Stimulated activated CD4-positive, alpha-beta T cell treated with anti-CD3 and anti-CD28 coated beads, Interleukin-1b, Interleukin-23, amount 100 ng/mL, for 48 hours (primary cell): ENCODE data around the gene RAB12.
"Not testable (repeated sequence)": the region's sequence is repeated elsewhere in the genome, so short reads cannot be mapped to it uniquely, and the experiment has no call there.

ENCODE experiments used
- DNase-seq: peaks from one replicate; pipeline ENCODE4 v3.0.0-alpha.2; 2020

The RAB12 gene

GRCh38 chr18:8651478-8652261 is 42.4 kb downstream of the RAB12 start:
- DNase-seq, result not testable (repeated sequence)

DNA sequence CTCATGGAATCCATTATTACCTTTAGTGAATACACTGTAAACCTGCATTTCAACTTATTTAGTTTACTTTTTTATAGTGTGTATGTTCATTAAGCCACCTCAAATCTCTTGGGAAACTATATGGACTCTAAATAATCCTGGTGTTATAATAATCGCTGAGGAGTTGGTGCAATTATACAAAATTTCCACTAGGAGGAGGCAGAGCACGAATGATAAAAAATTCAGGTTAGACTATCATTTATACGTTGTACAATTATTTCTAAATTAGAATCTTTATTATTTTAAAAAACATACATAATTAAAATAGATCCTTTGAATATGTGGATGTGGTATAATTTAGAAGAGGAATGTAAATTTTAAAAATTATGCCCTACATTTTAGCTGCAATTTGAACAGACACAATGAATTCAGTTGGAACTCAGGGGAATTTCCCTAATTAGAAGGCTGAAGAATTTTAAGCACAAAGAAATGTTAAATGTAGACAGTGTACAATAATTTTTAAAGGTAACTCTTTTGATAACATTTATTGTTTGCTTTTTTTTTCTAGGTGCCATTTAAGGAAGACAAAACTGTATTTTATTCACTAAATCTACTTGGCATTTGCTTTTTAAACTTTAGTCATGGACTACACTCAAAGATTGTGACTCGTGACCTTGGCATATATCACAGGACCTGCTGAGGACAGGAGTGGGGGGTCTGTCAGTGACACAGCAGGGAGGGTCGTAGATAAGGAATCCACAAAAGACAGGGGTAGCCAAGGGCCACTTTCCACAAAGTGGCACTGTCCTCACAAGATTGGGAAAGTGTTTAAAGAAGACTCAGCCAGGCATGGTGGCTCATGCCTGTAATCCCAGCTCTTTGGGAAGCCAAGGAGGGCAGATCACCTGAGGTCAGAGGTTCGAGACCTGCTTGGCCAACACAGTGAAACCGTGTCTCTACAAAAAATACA is 45.5 kb downstream of the RAB12 start:
- no peak for DNase-seq

- no peak for DNase-seq
These were observed 47.0 kb downstream of the RAB12 start for GRCh38 chr18:8656232-8656631.

DNA sequence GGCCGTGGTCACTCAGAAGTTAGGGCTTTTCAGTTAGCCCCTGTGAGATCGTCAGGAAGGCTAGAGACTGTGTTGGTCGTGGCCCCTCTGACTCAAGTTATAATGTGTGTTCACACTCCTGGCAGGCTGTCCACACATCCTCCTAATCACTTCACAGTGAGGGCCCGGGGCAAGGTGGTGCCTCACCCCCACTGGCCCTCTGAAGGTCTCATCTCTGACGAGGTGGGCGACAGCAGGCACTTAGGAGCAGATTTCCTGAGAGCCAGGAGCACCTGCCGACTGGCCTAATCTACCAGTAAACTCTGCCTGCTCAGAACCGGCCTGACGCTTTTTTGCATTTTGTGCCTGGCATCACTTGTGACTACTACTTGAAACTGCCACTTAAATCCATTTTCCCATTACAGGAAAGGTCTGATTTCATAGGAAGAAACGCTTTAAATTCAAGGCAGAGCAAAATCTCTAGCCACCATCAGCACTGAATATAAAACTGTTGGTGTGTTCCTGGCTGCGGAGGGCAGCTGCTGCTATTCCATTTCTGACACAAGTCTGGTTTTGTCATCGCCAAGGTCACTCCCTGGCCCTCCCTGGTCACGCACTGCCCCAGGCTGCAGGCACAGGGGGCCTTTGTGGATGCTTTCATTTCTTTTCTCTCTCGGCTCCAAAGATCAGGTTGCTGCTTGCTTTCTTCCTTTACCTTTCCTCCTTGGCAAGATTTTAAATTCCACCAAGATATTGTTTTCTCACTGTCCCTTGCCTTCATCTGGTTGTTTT is 48.0 kb downstream of the RAB12 start:
- DNase-seq, result no peak

- DNase-seq, result no peak
These were observed 48.7 kb downstream of the RAB12 start for GRCh38 chr18:8657873-8658470.

GRCh38 chr18:8658858-8659485 is 49.7 kb downstream of the RAB12 start:
- DNase-seq, result no peak

- DNase-seq, result no peak
These were observed 50.5 kb downstream of the RAB12 start for GRCh38 chr18:8659609-8660242.

DNA sequence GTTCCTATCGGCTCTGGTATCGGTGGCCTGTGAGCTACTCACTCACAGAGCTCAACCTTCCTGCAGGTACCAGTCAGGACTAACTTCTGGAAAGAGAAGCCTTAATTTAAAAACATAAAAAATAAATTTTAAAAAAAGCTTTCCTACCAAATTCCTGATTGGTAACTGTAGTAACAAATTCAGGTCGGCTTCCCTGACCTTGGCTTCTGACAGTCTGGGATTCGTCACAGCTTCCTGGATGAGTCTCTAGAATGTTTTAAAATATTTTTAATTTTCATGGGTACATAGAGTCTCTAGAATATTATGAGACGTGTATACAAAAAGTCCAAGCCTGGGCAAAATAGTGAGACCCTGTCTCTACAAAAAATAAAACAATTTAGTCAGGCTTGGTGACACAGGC is 51.1 kb downstream of the RAB12 start:
- DNase-seq, result no peak

- DNase-seq, result no peak
These were observed 52.7 kb downstream of the RAB12 start for GRCh38 chr18:8661754-8662559.

GRCh38 chr18:8662560-8663255 is 53.5 kb downstream of the RAB12 start:
- DNase-seq, result no peak

DNA sequence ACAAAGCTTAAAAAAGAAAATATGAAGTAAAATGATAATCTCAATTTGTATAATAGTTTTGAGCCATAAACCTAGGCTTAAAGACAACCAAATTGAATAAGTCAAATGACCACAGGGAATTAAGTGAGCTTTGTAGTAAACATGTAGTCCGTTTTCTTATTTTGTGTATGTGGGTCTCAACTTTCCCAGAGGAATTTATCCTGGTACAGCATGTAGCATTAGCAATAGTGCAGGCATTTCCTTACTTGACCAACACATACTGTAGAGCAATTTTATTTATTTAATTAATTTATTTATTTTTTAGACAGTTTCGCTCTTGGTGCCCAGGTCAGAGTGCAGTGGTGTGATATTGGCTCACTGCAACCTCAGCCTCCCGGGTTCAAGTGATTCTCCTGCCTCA is 58.6 kb downstream of the RAB12 start:
- no peak for DNase-seq

GRCh38 chr18:8668381-8668780 is 59.1 kb downstream of the RAB12 start:
- no peak for DNase-seq

DNA sequence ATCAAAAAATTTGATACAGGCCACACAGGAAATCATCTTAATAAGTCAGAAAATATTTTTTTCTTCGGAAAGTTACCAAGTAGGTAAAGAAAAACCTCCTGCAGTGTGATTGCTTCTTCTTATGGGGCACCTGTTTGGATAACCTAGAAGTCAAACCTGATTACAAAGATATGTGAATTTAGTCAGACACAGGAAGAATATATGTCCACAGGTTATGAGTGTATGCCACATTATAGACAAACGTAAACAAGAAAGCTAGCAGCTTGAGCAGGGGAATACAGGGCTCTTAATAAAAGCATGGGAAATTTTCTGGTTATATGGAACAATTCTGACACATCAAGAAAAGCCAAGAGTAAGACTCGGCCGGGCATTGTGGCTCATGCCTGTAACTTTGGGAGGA is 60.3 kb downstream of the RAB12 start:
- no peak for DNase-seq

- no peak for DNase-seq
These were observed 64.3 kb downstream of the RAB12 start for GRCh38 chr18:8673256-8674209.

DNA sequence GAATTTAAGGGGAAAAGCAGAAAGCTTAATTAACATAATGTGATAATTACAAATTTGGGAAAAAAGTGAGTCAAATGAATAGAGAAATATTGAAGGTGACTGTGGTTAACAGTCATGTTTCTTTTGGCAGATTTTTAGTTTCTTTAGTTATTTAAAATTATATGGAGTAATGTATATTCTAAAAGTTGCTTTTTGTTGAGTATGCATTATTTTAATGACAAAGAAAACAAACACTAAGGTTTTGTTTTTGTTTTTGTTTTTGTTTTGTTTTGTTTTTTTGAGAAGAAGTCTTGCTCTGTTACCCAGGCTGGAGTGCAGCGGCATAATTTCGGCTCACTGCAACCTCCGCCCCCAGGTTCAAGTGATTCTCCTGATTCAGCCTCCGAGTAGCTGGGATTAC is 65.8 kb downstream of the RAB12 start:
- no peak for DNase-seq

DNA sequence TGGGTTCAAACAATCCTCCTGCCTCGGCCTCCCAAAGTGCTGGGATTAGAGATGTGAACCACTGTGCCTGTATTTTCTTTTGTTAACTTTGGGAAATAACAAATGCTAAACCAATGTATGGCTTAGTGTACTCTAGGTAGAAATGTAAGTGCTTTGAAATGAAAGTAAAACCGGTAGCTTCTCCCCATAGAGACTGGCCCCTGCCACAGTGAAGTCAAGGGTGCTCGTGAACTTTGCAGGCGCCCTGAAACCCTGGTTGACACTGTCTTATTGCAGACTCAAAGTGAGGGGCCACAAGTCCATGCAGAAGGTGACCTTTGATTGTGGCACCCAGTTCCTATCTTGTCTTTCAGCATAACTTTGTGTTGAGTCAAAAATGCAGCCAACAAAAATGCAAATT is 72.0 kb downstream of the RAB12 start:
- no peak for DNase-seq

DNA sequence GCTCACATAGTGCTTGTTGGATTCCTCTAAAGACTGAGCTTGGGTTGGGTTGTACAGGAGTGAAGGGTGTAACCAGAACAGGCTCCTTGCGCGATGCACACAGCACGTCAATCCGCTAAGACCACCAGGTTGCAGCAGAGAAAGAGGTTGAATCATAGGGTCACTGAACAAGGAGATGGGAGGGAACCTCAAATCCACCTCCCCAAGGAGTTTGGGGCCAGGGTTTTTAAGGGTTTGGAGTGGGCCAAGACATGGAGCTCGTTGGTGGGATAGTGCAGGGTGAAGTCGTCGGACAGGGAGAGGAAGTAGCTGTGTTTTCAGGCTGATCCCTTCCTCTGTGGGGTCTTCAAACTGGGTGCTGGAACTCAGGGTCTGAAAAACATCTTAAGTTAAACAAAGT is 75.3 kb downstream of the RAB12 start:
- no peak for DNase-seq

GRCh38 chr18:8685141-8685913 is 76.1 kb downstream of the RAB12 start:
- DNase-seq, result no peak
